ENCODE measurements around the gene JOSD1.

DNA sequence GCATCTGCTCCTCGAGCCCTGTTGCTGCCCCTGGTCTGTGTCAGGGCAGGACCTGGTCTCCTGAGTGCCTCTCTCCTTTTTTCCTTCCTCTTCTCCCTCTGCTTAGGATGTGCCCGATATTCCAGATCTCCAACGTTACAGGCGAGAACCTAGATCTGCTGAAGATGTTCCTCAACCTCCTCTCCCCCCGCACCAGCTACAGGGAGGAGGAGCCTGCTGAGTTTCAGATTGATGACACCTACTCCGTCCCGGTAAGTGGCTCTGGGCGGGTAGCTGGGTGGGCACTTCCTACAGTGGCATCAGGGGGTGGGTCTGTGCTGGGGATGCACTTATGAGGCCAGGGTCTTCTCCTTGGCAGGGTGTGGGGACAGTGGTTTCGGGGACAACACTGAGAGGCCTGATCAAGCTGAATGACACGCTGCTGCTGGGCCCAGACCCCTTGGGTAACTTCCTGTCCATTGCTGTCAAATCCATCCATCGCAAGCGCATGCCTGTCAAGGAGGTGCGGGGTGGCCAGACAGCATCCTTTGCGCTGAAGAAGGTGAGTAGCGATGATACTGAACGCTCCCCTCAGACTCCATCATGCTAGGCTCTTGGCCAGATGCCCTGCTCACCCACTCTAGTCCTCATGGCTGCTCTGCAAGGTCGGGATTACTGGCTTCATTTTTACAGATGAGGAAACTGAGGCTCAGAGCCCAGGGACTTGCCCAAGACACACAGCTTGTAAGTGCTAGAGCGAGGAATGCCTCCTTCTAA, 25.3 kb upstream of the JOSD1 start:
- TF ChIP-seq, protein P1, sequence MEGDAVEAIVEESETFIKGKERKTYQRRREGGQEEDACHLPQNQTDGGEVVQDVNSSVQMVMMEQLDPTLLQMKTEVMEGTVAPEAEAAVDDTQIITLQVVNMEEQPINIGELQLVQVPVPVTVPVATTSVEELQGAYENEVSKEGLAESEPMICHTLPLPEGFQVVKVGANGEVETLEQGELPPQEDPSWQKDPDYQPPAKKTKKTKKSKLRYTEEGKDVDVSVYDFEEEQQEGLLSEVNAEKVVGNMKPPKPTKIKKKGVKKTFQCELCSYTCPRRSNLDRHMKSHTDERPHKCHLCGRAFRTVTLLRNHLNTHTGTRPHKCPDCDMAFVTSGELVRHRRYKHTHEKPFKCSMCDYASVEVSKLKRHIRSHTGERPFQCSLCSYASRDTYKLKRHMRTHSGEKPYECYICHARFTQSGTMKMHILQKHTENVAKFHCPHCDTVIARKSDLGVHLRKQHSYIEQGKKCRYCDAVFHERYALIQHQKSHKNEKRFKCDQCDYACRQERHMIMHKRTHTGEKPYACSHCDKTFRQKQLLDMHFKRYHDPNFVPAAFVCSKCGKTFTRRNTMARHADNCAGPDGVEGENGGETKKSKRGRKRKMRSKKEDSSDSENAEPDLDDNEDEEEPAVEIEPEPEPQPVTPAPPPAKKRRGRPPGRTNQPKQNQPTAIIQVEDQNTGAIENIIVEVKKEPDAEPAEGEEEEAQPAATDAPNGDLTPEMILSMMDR (IDR thresholded peaks at IDR 0.05; ENCODE audit: extremely low read depth in 1 of 2, insufficient read depth in 1 of 2, low read depth in 1 of 2, low read length in 2 of 2), result no peak
- no peak for TF ChIP-seq POLR2AphosphoS5 (IDR thresholded peaks at IDR 0.05; ENCODE audit: insufficient read depth, low read depth, low read length)
- no peak for TF ChIP-seq POLR2A (IDR thresholded peaks at IDR 0.05; ENCODE audit: low read depth, low read length)
